GM23248 (cell line): ENCODE results near the gene RHNO1. TPM values are rescaled to one million over a fixed set of nuclear protein-coding genes. Genes with fewer than 3 reads are reported as not detected.

Experiments
- DNase-seq: peaks from one replicate; pipeline ENCODE4 v3.0.0-alpha.2; 2015
- H2AFZ ChIP-seq: fragments of 200-600 bp; sonication (generic); 2 replicates; pipeline ENCODE4 v1.6.1; 2016; ENCODE audit warnings: antibody characterized with exemption
- H3F3A ChIP-seq: fragments of 200-600 bp; sonication (generic); 2 replicates; pipeline ENCODE4 v1.6.1; 2016; ENCODE audit warnings: mild to moderate bottlenecking, antibody characterized with exemption, mixed run types; ENCODE audit not compliant: insufficient read depth
- H3K27ac ChIP-seq: fragments of 200-600 bp; sonication (generic); 2 replicates; pipeline ENCODE4 v1.5.1; 2016; ENCODE audit warnings: mild to moderate bottlenecking
- H3K27me3 ChIP-seq: fragments of 200-600 bp; sonication (generic); replicated peaks from 2 replicates; pipeline ENCODE4 v1.6.1; 2016; ENCODE audit warnings: mild to moderate bottlenecking; ENCODE audit not compliant: insufficient read depth
- H3K36me3 ChIP-seq: fragments of 200-600 bp; sonication (generic); 2 replicates; pipeline ENCODE4 v1.6.1; 2016; ENCODE audit warnings: low read depth, mild to moderate bottlenecking
- H3K4me1 ChIP-seq: fragments of 200-600 bp; sonication (generic); 2 replicates; pipeline ENCODE4 v1.6.1; 2016; ENCODE audit warnings: mild to moderate bottlenecking; ENCODE audit not compliant: insufficient read depth
- H3K4me2 ChIP-seq: fragments of 200-600 bp; sonication (generic); one replicate; pipeline ENCODE4 v1.6.1; 2016; ENCODE audit warnings: mild to moderate bottlenecking; ENCODE audit not compliant: unreplicated experiment
- H3K4me3 ChIP-seq: fragments of 200-600 bp; sonication (generic); 2 replicates; pipeline ENCODE4 v1.5.1; 2016; ENCODE audit warnings: mild to moderate bottlenecking
- H3K79me2 ChIP-seq: fragments of 200-600 bp; sonication (generic); 2 replicates; pipeline ENCODE4 v1.6.1; 2016; ENCODE audit warnings: mild to moderate bottlenecking; ENCODE audit not compliant: insufficient read depth
- H3K9ac ChIP-seq: fragments of 200-600 bp; sonication (generic); 2 replicates; pipeline ENCODE4 v1.6.1; 2016; ENCODE audit warnings: mild to moderate bottlenecking
- H3K9me2 ChIP-seq: fragments of 200-600 bp; sonication (generic); 2 replicates; pipeline ENCODE4 v1.6.1; 2016; ENCODE audit warnings: mixed run types, mild to moderate bottlenecking, moderate library complexity; ENCODE audit not compliant: insufficient read depth
- H3K9me3 ChIP-seq: fragments of 200-600 bp; sonication (generic); one replicate; pipeline ENCODE4 v1.6.1; 2017; ENCODE audit warnings: low read depth
- H4K20me1 ChIP-seq: fragments of 200-600 bp; sonication (generic); 2 replicates; pipeline ENCODE4 v1.6.0; 2016; ENCODE audit not compliant: insufficient read depth
- EZH2 ChIP-seq: fragments of 200-600 bp; sonication (generic); IDR thresholded peaks from 2 replicates; pipeline ENCODE4 v1.6.1; 2018; ENCODE audit warnings: antibody characterized with exemption, mild to moderate bottlenecking; ENCODE audit not compliant: insufficient read depth, poor library complexity, severe bottlenecking
- EZH2phosphoT487 ChIP-seq: fragments of 200-600 bp; sonication (generic); IDR thresholded peaks from 2 replicates; pipeline ENCODE4 v1.6.1; 2018; ENCODE audit warnings: antibody characterized with exemption, moderate library complexity, mild to moderate bottlenecking, low read depth; ENCODE audit not compliant: insufficient read depth
- WGBS, 2 experiments: methylation state at CpG; one replicate each; pipeline ENCODE4 v1.1.6; 2015 to 2017; ENCODE audit warnings: low lambda C conversion rate in 2 of 2, low coverage in 1 of 2; ENCODE audit errors: missing lambda C conversion rate in 2 of 2; 5-methylcytosine and 5-hydroxymethylcytosine counted together
- in situ Hi-C: fragments of 300-500 bp; cut with MboI; formaldehyde crosslinking; loops from 2 replicates; pipeline ENCODE4 v1.15.0; 2020
- polyA plus RNA-seq: library from polyadenylated mRNA; unstranded; fragments of >200 nt; fragmentation: Nextera tagmentation; extraction: Ambion mirVana; gene quantifications from 2 replicates; pipeline ENCODE4 v1.2.1, GENCODE V29; 2016
- total RNA-seq: library from RNA; depleted of rRNA; stranded (reverse); fragments of >200 nt; shearing (Covaris generic); gene quantifications from 2 replicates; pipeline ENCODE4 v1.2.3, GENCODE V29; 2014

Gene RHNO1
- total and polyA plus RNA-seq, 2 experiments from 2014 or later, result 27.6 to 38.4 TPM

GRCh38 chr12:2890388-2891239, 13.6 kb downstream of the RHNO1 start, which contains the start of gene TULP3:
Gene TULP3, plus strand, starts transcription at chr12:2890891. Its CDS starts 57 bp downstream, at chr12:2890948.
- no peaks in the 10 kb centered on the region for H3K9me2 ChIP-seq
- in situ Hi-C loops, result no loop called here

GRCh38 chr12:2891240-2892053, 14.4 kb downstream of the RHNO1 start:
- Histone ChIP-seq H3K79me2 (peaks cover 41% of the 10 kb centered on the region), H3K27me3 (no peaks in the 10 kb centered on the region), H3K4me2 (peak overlapping the region; percentile 83), H3K9me3 (no peaks in the 10 kb centered on the region), H2AFZ (peak overlapping the region; percentile 79), H3K4me3 (peak overlapping the region; percentile 86), H3K9me2 (no peaks in the 10 kb centered on the region), H3K9ac (peak overlapping the region; percentile 95), H3K27ac (peak overlapping the region; percentile 92), H4K20me1 (no peaks in the 10 kb centered on the region), H3F3A (peaks cover 30% of the 10 kb centered on the region), H3K4me1 (peaks cover 22% of the 10 kb centered on the region), H3K36me3 (no peaks in the 10 kb centered on the region)
- in situ Hi-C loops, result no loop called here
- 2% methylated on average over 42 of the region's 42 CpGs for WGBS, 2 experiments
- TF ChIP-seq EZH2phosphoT487, result no peak
- no peak for TF ChIP-seq EZH2
- DNase-seq, result peak; percentile 84

More at GRCh38 chr12:2890388-2891239, 13.6 kb downstream of the RHNO1 start, which contains the start of gene TULP3:
- TF ChIP-seq EZH2phosphoT487 (no peak), EZH2 (no peak)
- H3K4me2 ChIP-seq, result peak within 1 kb of the TSS; percentile 83
- DNase-seq, result peak; percentile 100
- H3K4me1 ChIP-seq, result peaks cover 22% of the 10 kb centered on the region
- 2% methylated on average over 65 to 71 of the region's 83 CpGs for WGBS, 2 experiments
- peak within 1 kb of the TSS; percentile 92 for H3K27ac ChIP-seq
- H3K27me3 ChIP-seq, result no peaks in the 10 kb centered on the region
- H2AFZ ChIP-seq, result peak within 1 kb of the TSS; percentile 95
- H3K9ac ChIP-seq, result peak within 1 kb of the TSS; percentile 95
- peaks cover 29% of the 10 kb centered on the region for H3F3A ChIP-seq
- 0 out of 2 replicates have a peak, but pooled peaks cover 5% of the 10 kb centered on the region for H3K36me3 ChIP-seq
- peak within 1 kb of the TSS; percentile 86 for H3K4me3 ChIP-seq
- no peaks in the 10 kb centered on the region for H3K9me3 ChIP-seq
- peaks cover 32% of the 10 kb centered on the region for H3K79me2 ChIP-seq
- H4K20me1 ChIP-seq, result no peaks in the 10 kb centered on the region

DNA sequence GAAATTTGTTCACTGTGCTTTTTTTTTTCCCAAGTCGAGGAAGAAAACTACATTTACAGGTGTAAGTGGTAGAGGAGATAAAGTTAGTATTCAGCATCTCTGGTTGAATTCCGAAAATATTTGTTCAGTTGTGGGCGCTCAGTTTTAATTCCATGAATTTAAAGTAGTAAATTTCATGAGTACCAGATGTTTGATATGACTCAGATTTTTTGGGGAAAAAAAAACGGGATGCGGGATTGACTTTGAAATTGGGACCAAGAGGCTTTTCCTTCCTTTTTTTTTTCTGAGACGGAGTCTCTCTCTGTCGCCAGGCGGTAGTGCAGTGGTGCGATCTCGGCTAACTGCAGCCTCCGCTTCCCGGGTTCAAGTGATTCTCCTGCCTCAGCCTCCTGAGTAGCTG, 15.2 kb downstream of the RHNO1 start:
- Histone ChIP-seq H3K4me3 (peak overlapping the region; percentile 86), H3F3A (peaks cover 30% of the 10 kb centered on the region), H4K20me1 (no peaks in the 10 kb centered on the region), H3K4me2 (peak overlapping the region; percentile 83), H3K36me3 (no peaks in the 10 kb centered on the region), H3K79me2 (peaks cover 49% of the 10 kb centered on the region), H3K27me3 (no peaks in the 10 kb centered on the region), H3K9ac (peak overlapping the region; percentile 95), H2AFZ (no peak overlapping the region), H3K9me2 (no peaks in the 10 kb centered on the region), H3K27ac (peak overlapping the region; percentile 92), H3K9me3 (no peaks in the 10 kb centered on the region), H3K4me1 (peaks cover 22% of the 10 kb centered on the region)
- DNase-seq, result peak; percentile 65
- 1 to 4% methylated on average over 10 to 12 of the region's 12 CpGs for WGBS, 2 experiments
- in situ Hi-C loops, result no loop called here
- TF ChIP-seq EZH2 (no peak), EZH2phosphoT487 (no peak)

DNA sequence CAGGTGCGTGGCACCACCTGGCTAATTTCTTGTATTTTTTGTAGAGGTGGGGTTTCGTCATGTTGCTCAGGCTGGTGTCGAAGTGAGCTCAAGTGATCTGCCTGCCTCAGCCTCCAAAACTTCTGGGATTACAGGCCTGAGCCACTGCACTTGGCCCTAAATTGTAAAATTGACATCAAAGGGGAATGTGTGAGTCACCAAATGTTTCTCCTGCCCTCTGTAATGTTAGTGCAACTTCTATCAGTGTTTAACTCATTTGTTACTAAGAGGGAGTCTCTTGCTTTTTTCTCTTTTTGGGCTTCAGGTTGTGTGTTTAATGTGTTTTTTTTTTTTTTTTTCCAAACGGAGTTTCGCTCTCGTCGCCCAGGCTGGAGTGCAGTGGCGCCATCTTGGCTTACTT, 16.0 kb downstream of the RHNO1 start:
- H4K20me1 ChIP-seq, result no peaks in the 10 kb centered on the region
- H3K27ac ChIP-seq, result peak overlapping the region; percentile 92
- DNase-seq, result peak; percentile 93
- peak overlapping the region; percentile 83 for H3K4me2 ChIP-seq
- peak overlapping the region; percentile 86; the same call in 1 of the 2 replicates for H3K4me3 ChIP-seq
- H3K27me3 ChIP-seq, result no peaks in the 10 kb centered on the region
- TF ChIP-seq EZH2 (no peak), EZH2phosphoT487 (no peak)
- no peaks in the 10 kb centered on the region for H3K9me2 ChIP-seq
- in situ Hi-C loops, result no loop called here
- H3K9ac ChIP-seq, result peak overlapping the region; percentile 95
- H3K79me2 ChIP-seq, result peaks cover 56% of the 10 kb centered on the region
- no peak overlapping the region for H2AFZ ChIP-seq
- 21 to 24% methylated on average over 8 of the region's 8 CpGs for WGBS, 2 experiments
- H3F3A ChIP-seq, result peaks cover 30% of the 10 kb centered on the region
- peaks cover 22% of the 10 kb centered on the region for H3K4me1 ChIP-seq
- H3K9me3 ChIP-seq, result no peaks in the 10 kb centered on the region
- no peaks in the 10 kb centered on the region for H3K36me3 ChIP-seq
